ENCODE measurements around the gene BBS4. TPM values are rescaled to one million over a fixed set of nuclear protein-coding genes. Genes with fewer than 3 reads are reported as not detected.
"Not testable (repeated sequence)": the region's sequence is repeated elsewhere in the genome, so short reads cannot be mapped to it uniquely, and the experiment has no call there.

Gene BBS4, protein sequence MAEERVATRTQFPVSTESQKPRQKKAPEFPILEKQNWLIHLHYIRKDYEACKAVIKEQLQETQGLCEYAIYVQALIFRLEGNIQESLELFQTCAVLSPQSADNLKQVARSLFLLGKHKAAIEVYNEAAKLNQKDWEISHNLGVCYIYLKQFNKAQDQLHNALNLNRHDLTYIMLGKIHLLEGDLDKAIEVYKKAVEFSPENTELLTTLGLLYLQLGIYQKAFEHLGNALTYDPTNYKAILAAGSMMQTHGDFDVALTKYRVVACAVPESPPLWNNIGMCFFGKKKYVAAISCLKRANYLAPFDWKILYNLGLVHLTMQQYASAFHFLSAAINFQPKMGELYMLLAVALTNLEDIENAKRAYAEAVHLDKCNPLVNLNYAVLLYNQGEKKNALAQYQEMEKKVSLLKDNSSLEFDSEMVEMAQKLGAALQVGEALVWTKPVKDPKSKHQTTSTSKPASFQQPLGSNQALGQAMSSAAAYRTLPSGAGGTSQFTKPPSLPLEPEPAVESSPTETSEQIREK
- 18.1 and 20.0 TPM in 2 replicates for total RNA-seq (2014; rRNA removed)
- polyA plus RNA-seq (2012) = 10.6 TPM

DNA sequence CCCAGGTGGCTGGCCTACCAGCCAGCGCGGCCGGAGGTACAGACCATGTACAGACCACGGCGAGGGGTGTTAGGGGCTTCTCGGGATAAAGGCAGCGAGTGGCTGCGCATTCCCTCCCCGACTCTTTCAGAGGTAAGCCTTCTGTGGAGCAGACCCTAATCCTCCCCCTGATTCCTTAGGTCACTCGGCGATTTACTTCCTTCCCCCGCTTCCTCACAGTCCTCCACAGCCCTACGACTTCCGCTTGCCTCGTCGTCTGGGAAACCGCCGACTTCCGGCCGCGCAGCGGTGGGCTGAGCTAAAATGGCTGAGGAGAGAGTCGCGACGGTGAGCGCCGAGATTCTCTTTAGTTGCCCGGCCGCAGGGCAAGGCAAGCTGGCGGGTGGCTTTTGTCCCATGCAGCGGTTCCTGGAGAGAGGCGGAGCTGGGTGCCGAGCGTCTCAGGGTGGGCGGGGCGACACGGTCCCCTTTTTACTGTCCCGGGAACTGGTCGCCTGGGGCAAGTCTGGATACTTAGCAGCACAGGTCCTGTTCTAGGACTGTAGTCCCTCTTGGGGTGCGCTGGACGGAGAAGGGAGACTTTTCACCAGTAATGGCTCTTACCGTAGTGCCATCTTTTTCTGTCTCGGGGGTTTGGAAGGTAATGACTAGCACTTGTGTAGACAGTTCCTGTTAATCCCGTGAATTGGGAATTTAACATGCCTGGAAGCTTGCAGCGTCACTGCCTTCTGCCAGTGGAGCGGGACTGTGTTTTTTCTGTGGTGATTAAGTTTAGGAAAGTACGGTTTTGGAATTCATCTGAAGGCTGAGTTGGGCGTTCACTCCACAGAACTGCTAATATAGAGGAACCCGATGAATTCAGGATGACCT, at the start of gene BBS4, which contains the start of gene HIGD2B:
TSS of gene BBS4 (plus strand) at position 283 of the 870 bp plus-strand sequence. CDS start at position 304, 21 bp downstream.
TSS of gene HIGD2B (minus strand) at position 258 of the 870 bp plus-strand sequence. CDS start 9,808 bp downstream, outside the sequence.
- peak; percentile 87 for DNase-seq (ENCODE audit: low read depth)

DNA sequence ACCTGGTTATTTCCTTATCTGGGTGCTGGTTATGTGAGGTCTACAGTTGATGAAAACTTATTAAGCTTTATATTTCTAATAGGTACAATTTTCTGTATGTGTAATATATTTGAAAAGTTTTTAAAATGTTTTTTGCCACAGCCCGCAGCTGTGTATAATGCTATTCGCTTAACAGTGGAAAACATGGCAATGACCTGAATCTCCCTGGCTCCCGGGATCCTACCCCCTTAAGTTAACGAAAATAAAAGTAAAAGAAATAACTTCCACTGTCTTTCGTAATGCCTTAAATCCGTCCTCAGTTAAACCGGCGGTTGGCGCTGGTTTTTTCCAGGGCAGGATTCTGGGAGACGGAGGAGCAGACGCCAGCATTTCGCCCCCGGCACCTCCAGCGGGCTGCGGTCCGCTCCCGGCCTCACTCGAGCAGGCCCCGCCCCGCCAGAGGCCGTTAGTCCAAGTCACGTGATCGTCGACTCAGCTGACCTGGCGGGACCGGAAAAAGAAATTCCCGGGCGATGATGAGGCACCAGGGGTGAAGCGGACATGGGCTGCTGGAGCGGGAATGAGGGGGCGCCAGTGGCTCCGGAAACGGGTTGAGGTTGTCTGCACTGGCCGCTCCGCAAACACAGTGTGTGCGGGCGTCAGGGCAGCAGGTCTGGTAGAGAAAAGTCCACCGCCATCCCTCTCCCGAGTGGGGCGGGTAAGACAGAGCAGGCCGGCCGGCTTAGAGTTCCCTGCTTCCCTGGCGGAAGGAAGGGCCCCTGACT, 49.3 kb upstream of the BBS4 start:
- DNase-seq (ENCODE audit: low read depth) = peak; percentile 70

- DNase-seq (ENCODE audit: low read depth) = not testable (repeated sequence)
Measured at GRCh38 chr15:72639759-72640483, 46.1 kb upstream of the BBS4 start.

GRCh38 chr15:72642271-72642670, 43.7 kb upstream of the BBS4 start:
- DNase-seq (ENCODE audit: low read depth) = not testable (repeated sequence)

GRCh38 chr15:72648631-72649253, 37.3 kb upstream of the BBS4 start:
- DNase-seq (ENCODE audit: low read depth) = not testable (repeated sequence)

DNA sequence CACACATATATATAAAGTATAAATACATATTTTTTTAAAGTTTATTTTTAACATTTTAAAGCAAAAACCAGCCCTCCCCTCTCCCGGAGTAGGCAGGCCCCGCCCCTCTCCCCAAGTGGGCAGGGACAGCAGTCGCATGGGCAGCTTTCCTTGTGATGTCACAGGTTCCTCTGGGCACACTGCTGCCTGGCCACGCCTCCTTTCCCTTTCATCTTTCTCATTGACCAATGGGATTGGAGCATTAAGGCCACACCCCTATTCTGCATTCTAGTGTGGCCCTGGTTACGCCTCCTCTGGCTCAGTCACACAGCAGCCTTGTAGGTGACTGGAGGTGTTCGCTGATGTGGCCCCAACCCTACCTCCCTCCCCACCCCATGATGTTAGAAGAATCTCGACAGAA, 31.6 kb upstream of the BBS4 start, which contains the start of gene GOLGA6B:
TSS of gene GOLGA6B (plus strand) at position 301 of the 400 bp plus-strand sequence. CDS start at position 342, 41 bp downstream.
- DNase-seq (ENCODE audit: low read depth) = not testable (repeated sequence)

DNA sequence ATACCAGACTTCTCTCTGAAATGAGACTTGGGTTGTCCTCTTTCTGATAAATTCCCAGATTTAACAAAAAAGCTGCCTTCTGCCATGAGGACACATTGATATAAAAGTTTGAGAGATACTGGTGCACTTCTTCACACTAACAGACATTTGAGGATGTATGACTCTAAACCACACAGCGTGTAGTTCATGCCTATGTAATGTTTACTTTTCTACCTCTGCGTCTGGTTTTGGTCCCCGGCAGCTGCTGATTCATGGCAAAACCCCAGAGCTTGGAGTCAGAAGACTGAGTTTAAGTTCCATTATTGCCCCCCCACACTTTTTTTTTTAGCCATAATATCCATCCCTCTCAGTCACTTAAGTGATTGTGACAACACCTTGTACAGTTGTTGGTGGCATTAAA, 30.0 kb upstream of the BBS4 start:
- DNase-seq (ENCODE audit: low read depth) = not testable (repeated sequence)

- DNase-seq (ENCODE audit: low read depth) = not testable (repeated sequence)
Measured at GRCh38 chr15:72661081-72661480, 24.9 kb upstream of the BBS4 start.

DNA sequence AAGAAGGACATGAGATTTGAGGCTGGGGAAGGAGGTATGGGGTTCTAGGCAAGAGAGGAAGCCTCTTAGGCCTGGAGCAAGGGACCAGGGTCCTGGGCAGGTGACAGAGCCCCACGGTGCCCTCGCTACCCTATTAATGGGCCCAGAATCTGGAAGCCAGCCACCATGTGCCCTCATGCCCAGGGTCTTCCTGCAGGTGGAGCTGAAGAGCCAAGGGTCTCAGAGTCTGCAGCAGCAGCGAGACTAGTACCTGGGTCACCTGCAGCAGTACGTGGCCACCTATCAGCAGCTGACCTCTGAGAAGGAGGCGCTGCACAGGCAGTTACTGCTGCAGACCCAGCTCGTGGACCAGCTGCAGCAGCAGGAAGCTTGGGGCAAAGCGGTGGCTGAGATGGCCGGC, 22.1 kb upstream of the BBS4 start:
- not testable (repeated sequence) for DNase-seq (ENCODE audit: low read depth)

GRCh38 chr15:72665706-72666105, 20.3 kb upstream of the BBS4 start:
- DNase-seq (ENCODE audit: low read depth) = not testable (repeated sequence)

GRCh38 chr15:72669803-72670202, 16.2 kb upstream of the BBS4 start:
- not testable (repeated sequence) for DNase-seq (ENCODE audit: low read depth)

GRCh38 chr15:72670656-72671352, 15.2 kb upstream of the BBS4 start:
- DNase-seq (ENCODE audit: low read depth) = peak; percentile 55

DNA sequence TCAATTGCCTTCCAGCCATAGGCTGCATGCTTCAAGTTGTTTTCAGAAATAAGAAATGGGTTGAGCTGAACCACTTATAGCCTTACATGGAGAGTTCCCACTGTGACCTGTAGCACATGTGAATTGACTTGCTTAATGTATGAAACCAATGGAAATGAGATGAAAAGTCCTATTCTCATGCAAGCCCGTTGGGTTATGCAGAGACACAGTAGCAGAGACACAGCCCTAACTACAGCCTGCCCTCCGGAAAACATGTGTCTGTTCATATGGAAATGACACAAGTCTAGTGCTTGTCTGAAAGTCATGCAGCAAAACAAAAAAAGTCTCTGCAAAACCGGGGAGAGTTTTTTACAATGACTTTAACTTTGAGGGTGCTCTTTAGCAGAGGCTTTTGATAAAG, 14.5 kb upstream of the BBS4 start:
- DNase-seq (ENCODE audit: low read depth) = no peak

GRCh38 chr15:72676838-72677237, 9.2 kb upstream of the BBS4 start:
- DNase-seq (ENCODE audit: low read depth) = no peak

GRCh38 chr15:72680931-72681330, 5.1 kb upstream of the BBS4 start:
- DNase-seq (ENCODE audit: low read depth) = no peak

DNA sequence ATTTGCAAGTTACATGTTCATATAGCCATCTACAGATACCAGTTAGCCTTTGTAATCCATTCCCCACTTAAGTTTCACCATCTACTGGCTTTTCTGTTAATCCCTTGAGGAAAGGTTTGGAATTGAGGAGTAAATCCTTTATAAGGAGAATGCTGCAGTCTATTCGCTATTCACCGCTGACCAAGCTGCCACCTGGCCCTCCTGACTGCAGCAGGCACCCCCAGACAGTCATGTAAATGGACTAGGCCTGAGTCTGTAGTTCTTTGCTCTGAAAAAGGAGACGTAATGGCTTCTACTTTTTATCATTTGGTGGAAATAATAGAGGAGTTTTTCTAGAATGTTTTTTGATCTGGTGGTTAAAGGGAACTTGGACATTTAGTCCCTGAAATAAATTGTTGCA, 3.2 kb upstream of the BBS4 start:
- DNase-seq (ENCODE audit: low read depth) = no peak

GRCh38 chr15:72685301-72685924, 594 bp upstream of the BBS4 start:
- DNase-seq (ENCODE audit: low read depth) = no peak

GRCh38 chr15:72688697-72689096, 2.7 kb downstream of the BBS4 start:
- DNase-seq (ENCODE audit: low read depth) = no peak

GRCh38 chr15:72690938-72691337, 4.9 kb downstream of the BBS4 start:
- DNase-seq (ENCODE audit: low read depth) = no peak

Measured in LHCN-M2 (cell line).